HG02938 (cell line): ENCODE results near the gene NAP1L1.

Experiments used
- ATAC-seq: cut with Tn5 transposase; IDR thresholded peaks from one replicate; pipeline ENCODE4 v1.9.1; 2021; ENCODE audit warnings: mild to moderate bottlenecking, moderate library complexity; ENCODE audit not compliant: unreplicated experiment

Gene NAP1L1

GRCh38 chr12:76083904-76084862 is at the start of gene NAP1L1:
Gene NAP1L1, minus strand, starts transcription at chr12:76084685. Its CDS starts 10,466 bp downstream, at chr12:76074219.
- peak; percentile 89 for ATAC-seq

GRCh38 chr12:76127588-76127987 is 43.1 kb upstream of the NAP1L1 start:
- no peak for ATAC-seq

DNA sequence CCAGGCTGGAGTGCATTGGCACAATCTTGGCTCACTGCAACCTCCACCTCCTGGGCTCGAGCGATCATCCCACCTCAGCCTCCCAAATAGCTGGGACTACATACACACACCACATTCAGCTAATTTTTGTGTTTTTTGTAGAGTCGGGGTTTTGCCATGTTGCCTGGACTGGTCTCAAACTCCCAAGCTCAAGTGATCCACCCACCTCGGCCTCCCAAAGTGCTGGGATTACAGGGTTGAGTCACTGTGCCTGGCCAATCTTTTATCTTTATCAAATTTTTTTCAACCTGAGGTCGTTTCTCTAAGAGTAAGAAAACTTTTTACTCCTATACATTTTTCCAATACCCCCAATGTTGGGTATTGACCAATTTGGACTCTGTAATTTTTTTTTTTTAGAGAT is 40.0 kb upstream of the NAP1L1 start:
- no peak for ATAC-seq

DNA sequence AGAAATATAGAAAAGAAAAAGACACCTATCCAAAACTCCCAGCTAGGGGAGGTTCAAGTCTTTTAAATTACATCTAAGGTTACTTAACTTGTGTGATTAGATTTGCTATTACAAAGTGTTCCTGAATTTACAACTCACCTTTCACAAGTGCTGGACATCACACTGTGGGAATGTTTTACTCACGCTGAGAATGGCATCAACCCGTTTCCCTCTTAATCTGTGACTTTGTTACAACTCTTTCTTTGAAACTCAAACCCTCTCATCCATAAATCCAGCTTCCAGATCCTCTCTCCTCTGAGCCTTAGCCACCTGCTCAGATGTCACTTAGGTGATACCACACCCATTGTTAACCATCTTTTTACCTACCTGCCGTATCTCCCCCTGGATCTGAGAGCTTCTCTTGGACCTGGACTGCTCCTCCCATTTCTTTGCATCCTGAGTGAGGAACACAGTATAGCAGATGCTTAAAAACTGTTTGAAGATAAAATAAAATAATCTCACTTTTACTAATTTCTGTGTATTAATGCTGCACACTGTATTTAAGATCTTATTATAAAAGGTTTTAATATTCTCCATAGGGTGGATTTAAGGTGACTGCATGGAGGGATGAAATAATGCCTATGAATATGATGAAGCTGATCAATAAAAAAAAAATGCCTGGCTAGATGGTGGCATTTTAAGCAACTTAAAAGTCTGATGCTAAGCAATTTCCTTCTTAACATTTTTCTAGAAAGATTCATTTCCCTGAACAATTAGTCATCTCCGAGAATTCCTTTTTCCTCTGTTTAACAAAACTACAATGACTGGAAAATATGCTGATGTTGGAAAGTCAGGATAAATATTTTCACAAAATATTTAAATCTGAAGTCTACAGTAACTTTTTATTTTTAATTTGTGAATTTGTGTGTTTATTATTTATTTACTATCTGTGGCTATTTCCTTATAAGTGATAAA is 39.1 kb upstream of the NAP1L1 start:
- no peak for ATAC-seq

DNA sequence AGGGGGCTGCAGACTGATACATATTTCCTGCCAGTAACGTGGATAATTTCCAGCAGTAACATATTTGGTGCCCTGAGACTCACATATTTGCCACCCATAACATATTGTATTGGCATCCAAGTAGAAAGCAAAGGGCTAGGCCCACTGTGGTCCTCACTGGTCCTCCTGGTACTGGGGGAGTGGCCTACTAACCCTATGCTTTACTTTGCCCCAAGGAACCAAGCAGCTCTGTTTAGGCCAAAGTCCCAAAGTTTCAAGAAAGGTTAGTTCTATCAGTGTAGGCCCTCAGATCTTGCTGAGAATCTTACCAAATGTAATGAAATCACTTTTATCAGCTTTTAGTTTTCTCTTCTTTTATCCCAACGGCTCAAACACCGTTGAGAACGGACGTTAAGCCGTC is 35.4 kb upstream of the NAP1L1 start:
- ATAC-seq, result no peak

- no peak for ATAC-seq
Measured at GRCh38 chr12:76117751-76118150, 33.3 kb upstream of the NAP1L1 start.

DNA sequence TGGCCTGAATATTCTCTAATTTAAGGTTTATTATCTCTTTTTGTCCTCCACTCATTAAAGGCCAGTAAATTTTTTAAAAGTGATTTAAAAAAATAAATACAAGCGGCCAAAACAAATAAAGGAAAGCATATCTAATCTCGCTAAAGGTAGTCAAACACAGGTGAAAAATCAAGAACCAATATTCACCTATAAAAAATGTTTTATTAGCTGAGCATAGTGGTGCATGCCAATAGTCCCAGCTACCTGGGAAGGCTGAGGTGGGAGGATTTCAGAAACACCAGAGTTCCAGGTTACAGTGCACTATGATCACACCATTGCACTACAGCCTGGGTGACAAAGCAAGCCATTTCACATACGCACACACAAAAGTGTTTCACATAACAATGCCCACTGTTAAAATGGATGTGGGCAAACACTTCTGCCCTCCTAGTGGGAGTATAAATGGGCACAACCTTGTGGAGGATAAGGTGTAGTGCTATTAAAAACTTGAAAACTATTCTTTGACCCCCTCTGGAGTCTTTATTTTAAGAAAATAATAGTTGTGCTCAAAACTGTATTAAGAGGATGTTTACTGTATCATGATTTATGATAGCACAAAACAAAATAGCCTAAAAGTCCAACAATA is 32.7 kb upstream of the NAP1L1 start:
- ATAC-seq, result no peak

GRCh38 chr12:76113800-76114757 is 29.6 kb upstream of the NAP1L1 start:
- no peak for ATAC-seq

GRCh38 chr12:76111209-76111749 is 26.8 kb upstream of the NAP1L1 start:
- no peak for ATAC-seq

GRCh38 chr12:76109879-76110278 is 25.4 kb upstream of the NAP1L1 start:
- no peak for ATAC-seq

DNA sequence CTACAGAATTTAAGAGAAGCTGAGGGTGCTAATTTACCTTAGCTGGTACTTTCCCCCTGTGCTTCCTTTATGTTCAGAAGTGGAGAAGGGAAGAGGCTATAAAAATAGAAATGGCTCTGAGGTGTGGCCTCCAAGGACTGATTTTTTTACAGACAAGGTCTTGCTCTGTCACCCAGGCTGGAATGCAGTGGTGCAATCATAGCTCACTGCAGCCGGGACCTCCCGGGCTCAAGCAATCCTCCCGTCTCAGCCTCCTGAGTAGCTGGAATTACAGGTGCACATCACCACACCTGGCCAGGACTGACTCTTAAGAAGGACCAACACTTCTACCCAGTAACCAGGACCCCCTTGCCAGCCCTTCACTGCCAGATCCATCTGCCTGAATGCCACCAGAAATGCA is 23.9 kb upstream of the NAP1L1 start:
- no peak for ATAC-seq

- ATAC-seq, result no peak
Measured at GRCh38 chr12:76106631-76107030, 22.1 kb upstream of the NAP1L1 start.

DNA sequence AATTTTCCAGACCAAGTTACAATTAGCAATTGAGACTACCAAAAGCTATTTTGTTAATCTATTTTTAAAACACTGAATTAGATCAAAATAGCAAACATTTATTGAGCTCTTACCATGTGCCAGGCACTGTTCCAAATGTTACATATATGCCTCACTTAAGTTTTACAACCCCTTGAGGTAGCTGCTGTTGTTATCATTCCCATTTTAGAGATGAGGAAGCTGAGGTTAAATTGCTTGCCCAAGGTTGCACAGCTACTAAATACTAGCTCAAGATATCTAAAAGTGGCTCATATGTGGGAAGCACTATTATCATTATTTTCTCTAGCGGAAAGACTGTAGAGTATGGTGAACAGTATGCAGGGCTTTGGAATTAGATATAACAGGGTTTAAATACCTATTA is 19.5 kb upstream of the NAP1L1 start:
- no peak for ATAC-seq

GRCh38 chr12:76101739-76102385 is 17.4 kb upstream of the NAP1L1 start:
- no peak for ATAC-seq

GRCh38 chr12:76096079-76096646 is 11.7 kb upstream of the NAP1L1 start:
- ATAC-seq, result no peak

- no peak for ATAC-seq
Measured at GRCh38 chr12:76094754-76095153, 10.3 kb upstream of the NAP1L1 start.

- no peak for ATAC-seq
Measured at GRCh38 chr12:76091246-76091754, 6.8 kb upstream of the NAP1L1 start.

DNA sequence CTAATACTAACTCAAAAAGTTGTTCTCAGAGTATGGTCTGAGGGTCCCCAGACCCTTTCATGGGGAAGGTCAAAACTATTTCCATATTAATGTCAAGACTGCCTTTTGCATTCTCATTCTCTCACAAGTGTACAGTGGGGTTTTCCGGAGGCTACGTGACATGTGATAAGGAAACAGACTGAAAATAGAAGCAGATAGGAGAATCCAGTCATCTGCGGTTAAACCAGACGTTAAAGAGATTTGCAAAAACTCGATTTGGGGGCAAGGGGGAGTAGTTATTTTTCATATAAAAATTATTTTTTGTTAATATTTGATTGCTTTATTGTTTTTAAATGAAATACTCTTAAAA is 1.0 kb upstream of the NAP1L1 start:
- no peak for ATAC-seq
